Neutrophil (primary cell): Measurements from ENCODE around the gene TMEM30A.

Experiments used
- H3K27ac ChIP-seq: fragments of 200-600 bp; sonication (generic); 2 replicates; pipeline ENCODE4 v1.5.1; 2016; ENCODE audit warnings: mild to moderate bottlenecking, moderate library complexity
- H3K27me3 ChIP-seq: fragments of 200-600 bp; sonication (generic); 2 replicates; pipeline ENCODE4 v1.6.0; 2016; ENCODE audit warnings: mild to moderate bottlenecking
- H3K36me3 ChIP-seq: fragments of 200-600 bp; sonication (generic); 2 replicates; pipeline ENCODE4 v1.5.1; 2017
- H3K4me1 ChIP-seq, 2 experiments: fragments of 200-600 bp in 1 of 2; sonication (generic) in 1 of 2; 1 replicate in 1 of 2; 2 replicates in 1 of 2; pipeline versions ENCODE4 v1.5.1 to v1.6.1; 2013 to 2016; ENCODE audit warnings: low read depth in 1 of 2, low read length in 1 of 2, mild to moderate bottlenecking in 1 of 2, moderate library complexity in 1 of 2; ENCODE audit not compliant: control insufficient read depth in 1 of 2, insufficient read depth in 1 of 2
- H3K4me3 ChIP-seq, 2 experiments: fragments of 200-600 bp in 1 of 2; sonication (generic) in 1 of 2; 1 replicate in 1 of 2; 2 replicates in 1 of 2; pipeline ENCODE4 v1.5.1; 2013 to 2016; ENCODE audit warnings: low read depth in 1 of 2, low read length in 1 of 2, mild to moderate bottlenecking in 1 of 2, moderate library complexity in 1 of 2
- H3K9me3 ChIP-seq: fragments of 200-600 bp; sonication (generic); 2 replicates; pipeline ENCODE4 v1.5.1; 2016
- TF ChIP-seq, protein P1 (sequence below): fragments of 200-600 bp; sonication (generic); IDR thresholded peaks from 2 replicates; pipeline ENCODE4 v1.5.1; 2016; ENCODE audit warnings: antibody characterized with exemption

TMEM30A gene

DNA sequence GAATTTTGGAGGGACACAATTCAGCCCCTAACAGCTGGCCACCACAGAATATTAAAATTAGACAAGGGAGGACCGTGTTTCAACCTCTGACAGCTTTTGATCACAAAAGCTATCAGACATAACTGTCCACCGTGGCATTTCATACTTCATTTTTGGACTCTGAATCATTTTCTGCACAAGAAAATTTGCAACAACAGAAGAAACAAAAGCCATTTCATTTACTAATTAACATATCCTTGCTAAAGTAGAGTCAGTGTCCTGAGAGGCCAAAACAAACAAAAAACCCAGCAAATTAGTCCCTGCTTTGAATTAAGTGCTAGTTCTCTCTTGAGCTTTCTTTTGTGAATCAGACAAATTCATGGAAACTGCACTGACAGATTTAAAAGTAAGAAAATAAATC lies 61.2 kb downstream of the TMEM30A start:
- H3K4me3 ChIP-seq = no peak overlapping the region

DNA sequence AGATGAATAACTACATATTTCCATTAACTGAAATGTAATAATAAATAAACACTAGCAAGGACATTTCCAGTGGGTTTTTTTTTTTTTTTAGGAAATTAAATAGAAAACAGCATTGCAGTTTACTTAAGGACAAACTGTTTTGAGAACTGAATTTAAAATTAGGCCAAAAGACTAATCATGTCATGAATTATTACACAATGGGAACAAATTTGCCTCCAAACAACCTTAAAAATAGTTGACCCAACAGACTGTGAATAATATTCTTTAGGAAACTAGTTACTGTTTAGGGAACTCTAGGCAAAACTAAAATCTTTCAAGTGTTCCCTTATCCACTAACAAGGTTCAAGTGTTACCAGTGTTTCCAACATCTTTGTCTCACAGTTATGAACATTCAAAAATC lies 62.3 kb downstream of the TMEM30A start:
- no peaks in the 10 kb centered on the region for H3K4me1 ChIP-seq

More for the DNA sequence above, 61.2 kb downstream of the TMEM30A start:
- Histone ChIP-seq H3K9me3 (no peaks in the 10 kb centered on the region), H3K36me3 (no peaks in the 10 kb centered on the region), H3K27me3 (peaks cover 40% of the 10 kb centered on the region), H3K27ac (no peak overlapping the region), H3K4me1 (no peaks in the 10 kb centered on the region)
- TF ChIP-seq, protein P1, sequence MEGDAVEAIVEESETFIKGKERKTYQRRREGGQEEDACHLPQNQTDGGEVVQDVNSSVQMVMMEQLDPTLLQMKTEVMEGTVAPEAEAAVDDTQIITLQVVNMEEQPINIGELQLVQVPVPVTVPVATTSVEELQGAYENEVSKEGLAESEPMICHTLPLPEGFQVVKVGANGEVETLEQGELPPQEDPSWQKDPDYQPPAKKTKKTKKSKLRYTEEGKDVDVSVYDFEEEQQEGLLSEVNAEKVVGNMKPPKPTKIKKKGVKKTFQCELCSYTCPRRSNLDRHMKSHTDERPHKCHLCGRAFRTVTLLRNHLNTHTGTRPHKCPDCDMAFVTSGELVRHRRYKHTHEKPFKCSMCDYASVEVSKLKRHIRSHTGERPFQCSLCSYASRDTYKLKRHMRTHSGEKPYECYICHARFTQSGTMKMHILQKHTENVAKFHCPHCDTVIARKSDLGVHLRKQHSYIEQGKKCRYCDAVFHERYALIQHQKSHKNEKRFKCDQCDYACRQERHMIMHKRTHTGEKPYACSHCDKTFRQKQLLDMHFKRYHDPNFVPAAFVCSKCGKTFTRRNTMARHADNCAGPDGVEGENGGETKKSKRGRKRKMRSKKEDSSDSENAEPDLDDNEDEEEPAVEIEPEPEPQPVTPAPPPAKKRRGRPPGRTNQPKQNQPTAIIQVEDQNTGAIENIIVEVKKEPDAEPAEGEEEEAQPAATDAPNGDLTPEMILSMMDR = no peak

DNA sequence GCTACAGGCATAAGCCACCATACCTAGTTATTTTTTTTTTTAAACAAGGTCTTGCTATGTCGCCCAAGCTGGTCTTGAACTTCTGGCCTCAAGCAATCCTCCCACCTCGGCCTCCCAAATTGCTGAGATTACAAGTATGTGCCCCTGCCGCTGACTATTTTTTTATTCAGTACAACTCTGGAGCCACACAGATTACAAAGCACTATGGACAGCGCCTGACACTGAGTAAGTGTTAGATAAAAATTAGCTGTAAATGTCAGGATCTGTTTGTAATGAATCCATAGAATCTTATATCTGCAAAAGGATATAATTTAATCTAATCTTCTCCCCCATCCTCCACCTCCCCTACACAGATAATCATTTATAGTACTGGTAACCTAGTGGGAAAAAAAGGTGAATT lies 63.5 kb downstream of the TMEM30A start:
- no peaks in the 10 kb centered on the region for H3K9me3 ChIP-seq

More for the DNA sequence above, 62.3 kb downstream of the TMEM30A start:
- TF ChIP-seq, protein P1 = no peak
- Histone ChIP-seq H3K27me3 (peaks cover 48% of the 10 kb centered on the region), H3K9me3 (no peaks in the 10 kb centered on the region), H3K36me3 (no peaks in the 10 kb centered on the region), H3K27ac (no peak overlapping the region), H3K4me3 (no peak overlapping the region)

DNA sequence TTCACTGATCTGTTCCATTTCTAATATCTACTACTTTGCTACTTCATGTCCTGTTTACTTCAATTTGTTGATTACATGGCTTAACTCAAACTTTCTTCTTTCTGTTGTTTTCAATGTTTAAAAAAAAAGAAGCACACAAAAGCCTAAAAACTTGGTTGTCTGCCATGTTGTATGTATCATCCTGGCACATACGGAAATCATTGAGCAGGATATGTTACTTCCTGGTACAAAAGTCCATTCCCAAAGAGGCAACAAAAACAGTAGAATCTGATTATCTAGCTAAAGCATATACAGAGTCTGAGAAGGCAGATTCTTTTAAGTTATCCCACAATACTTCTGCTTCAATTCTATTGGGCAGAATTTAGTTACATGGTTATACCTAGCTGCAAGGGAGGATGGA lies 64.2 kb downstream of the TMEM30A start:
- TF ChIP-seq, protein P1 = no peak
- H3K4me3 ChIP-seq = no peak overlapping the region
- H3K9me3 ChIP-seq = no peaks in the 10 kb centered on the region
- H3K36me3 ChIP-seq = no peaks in the 10 kb centered on the region
- H3K27ac ChIP-seq = no peak overlapping the region
- no peaks in the 10 kb centered on the region for H3K4me1 ChIP-seq
- H3K27me3 ChIP-seq = peaks cover 50% of the 10 kb centered on the region

More for the DNA sequence above, 63.5 kb downstream of the TMEM30A start:
- no peak overlapping the region for H3K27ac ChIP-seq
- H3K27me3 ChIP-seq = peaks cover 48% of the 10 kb centered on the region
- no peaks in the 10 kb centered on the region for H3K36me3 ChIP-seq
- TF ChIP-seq, protein P1 = no peak
- H3K4me1 ChIP-seq = no peaks in the 10 kb centered on the region
- no peak overlapping the region for H3K4me3 ChIP-seq

DNA sequence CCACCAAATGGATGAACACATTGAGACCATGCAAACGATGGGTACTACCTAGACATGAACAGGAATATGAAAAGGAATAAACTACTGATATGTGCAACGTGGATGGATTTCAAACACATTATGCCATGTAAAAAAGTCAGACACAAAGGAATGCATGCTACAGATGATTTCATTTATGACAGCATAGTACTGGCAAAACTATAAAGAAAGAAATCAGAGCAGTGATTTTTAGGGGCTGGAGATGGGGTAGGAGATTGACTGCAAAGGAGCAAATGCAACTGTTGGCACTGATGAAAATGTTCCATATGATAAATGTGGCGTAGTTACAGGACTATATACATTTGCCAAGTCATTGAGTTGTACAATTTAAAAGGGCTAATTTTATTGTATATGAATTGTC lies 65.3 kb downstream of the TMEM30A start:
- peaks cover 45% of the 10 kb centered on the region for H3K27me3 ChIP-seq
- no peaks in the 10 kb centered on the region for H3K4me1 ChIP-seq
- H3K27ac ChIP-seq = no peak overlapping the region
- H3K36me3 ChIP-seq = no peaks in the 10 kb centered on the region
- TF ChIP-seq, protein P1 = no peak
- H3K9me3 ChIP-seq = no peaks in the 10 kb centered on the region
- H3K4me3 ChIP-seq = no peak overlapping the region

DNA sequence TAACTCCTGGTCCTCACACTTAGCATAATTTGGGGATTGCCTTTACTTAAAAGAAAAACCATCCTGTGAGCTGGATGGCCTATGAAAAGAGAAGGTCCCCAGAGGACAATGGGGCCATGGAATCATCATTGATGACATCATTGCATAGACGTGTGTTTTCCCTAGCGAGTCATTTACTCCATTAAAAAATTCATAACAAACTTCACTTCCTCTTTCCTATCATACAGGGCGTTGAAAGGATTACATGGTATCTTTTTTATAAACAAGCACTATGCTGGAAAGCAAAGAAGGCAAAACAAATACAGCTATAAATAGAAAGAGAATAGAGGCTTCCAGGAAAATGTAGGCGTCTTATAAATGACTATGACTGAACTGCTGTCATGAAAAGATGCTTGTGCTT lies 67.4 kb downstream of the TMEM30A start:
- H3K27ac ChIP-seq = no peak overlapping the region
- no peaks in the 10 kb centered on the region for H3K9me3 ChIP-seq
- H3K4me1 ChIP-seq = no peaks in the 10 kb centered on the region
- TF ChIP-seq, protein P1 = no peak
- H3K4me3 ChIP-seq = no peak overlapping the region
- no peaks in the 10 kb centered on the region for H3K36me3 ChIP-seq
- H3K27me3 ChIP-seq = peaks cover 32% of the 10 kb centered on the region
